ENCODE measurements around the gene SPIRE1.
"Not testable (repeated sequence)": the region's sequence is repeated elsewhere in the genome, so short reads cannot be mapped to it uniquely, and the experiment has no call there.

SPIRE1 gene

GRCh38 chr18:12645751-12646203 lies 12.1 kb downstream of the SPIRE1 start:
- DNase-seq: no peak

DNA sequence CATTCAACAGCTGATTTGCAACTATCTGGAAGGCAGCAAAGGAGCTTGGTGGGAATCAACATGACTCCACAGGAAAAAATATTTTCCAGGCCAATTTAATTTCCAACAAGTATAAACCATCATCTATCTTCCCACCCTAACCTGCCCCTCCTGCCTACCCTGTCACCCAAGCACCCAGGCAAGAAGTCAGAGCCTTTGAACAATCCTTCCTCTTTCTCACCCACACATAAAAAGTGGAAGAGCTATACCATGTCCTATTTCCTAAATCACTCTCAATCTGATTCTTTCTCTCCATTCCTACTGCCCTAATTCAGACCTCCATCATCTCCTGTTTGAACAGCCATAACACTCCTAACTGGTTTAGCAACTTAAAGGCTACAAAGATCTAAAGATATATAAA lies 12.7 kb downstream of the SPIRE1 start:
- DNase-seq: no peak

DNA sequence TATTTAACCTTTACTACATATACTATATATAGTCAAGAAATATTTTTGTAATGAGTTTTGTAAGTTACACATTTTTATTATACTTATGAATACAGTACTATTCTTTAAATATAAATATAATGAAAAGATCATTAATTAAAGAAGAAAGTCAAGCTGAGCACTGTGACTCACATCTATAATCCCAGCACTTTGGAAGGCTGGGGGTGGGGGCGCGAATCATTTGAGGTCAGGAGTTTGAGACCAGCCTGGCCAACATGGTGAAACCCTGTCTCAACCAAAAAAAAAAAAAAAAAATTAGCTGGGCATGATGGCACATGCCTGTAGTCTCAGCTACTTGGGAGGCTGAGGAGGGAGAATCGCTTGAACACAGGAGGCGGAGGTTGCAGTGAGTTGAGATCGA lies 14.2 kb downstream of the SPIRE1 start:
- DNase-seq: not testable (repeated sequence)

DNA sequence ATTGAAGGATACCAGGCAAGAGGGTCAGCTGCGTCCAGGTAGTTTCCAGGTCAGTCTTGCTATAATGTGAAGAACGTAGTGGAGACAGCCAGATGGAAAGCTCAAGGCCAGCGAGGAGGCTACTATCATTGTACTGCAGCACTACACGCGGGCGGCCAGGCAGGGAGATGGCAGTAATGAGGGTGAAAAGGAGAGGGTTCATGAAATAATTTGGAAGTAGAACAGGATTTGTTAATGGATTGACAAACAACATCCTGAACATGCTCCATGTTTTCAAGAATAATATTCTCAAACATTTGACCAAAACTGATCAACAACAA lies 17.1 kb downstream of the SPIRE1 start:
- DNase-seq: no peak

DNA sequence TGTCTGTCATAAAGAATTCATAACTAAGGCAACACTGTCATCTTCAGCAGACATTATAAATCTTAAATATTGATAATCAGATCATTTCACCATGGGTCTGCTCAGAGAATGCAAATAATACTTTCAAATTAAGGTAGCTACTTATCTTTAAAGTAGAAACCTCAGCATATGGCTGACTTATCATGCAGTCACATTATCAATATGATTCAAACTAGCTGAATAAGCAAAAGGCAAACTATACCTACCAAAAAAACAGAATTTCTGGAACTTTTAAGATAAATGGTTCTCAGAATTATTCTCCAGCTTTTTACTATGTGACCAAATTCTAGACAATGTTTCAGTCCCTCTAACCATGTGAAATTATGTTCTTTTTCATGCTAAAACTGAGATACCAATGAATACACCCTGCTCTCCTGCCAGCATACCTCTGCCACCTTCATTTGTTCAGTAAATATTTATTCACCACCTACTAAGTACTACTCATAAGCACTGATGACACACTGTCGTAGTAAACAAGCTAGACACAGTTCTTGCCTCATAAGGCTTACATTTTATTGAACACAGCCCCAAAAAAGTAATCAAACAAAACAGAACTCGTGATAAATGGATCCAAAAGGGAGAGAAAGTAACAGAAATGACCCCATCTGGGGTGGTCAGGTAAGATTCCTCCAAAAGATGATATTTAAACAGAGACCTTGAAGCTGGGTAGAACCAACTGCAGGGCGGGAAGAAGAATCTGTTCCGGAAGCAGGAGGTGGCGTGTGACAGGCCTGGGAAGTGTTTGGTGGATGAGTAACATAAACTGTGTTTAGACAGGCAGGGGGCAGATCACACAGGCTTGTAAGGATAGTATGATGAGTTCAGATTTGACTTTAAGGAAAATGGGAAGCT lies 17.7 kb downstream of the SPIRE1 start:
- DNase-seq: no peak

DNA sequence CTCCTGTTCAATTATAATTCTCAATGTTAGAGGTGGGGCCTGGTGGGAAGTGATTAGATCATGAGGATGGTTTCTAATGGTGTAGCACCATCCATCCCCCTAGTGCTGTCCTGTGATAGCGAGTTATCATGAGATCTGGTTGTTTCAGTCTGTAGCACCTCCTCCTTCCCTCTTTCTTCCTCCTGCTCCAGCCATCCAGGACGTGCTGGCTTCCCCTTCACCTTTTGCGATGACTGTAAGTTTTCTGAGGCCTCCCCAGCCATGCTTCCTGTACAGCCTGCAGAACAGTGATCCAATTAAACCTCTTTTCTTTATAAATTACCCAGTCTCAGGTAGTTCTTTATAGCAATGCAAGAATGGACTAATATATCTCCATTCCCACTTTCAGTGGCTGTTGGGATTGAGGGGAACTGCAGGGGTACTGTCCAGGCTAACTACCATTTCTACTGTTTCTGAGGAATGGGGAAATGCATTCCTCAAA lies 19.2 kb downstream of the SPIRE1 start:
- DNase-seq: no peak

- no peak for DNase-seq
Measured at GRCh38 chr18:12637901-12638643, 19.8 kb downstream of the SPIRE1 start.

DNA sequence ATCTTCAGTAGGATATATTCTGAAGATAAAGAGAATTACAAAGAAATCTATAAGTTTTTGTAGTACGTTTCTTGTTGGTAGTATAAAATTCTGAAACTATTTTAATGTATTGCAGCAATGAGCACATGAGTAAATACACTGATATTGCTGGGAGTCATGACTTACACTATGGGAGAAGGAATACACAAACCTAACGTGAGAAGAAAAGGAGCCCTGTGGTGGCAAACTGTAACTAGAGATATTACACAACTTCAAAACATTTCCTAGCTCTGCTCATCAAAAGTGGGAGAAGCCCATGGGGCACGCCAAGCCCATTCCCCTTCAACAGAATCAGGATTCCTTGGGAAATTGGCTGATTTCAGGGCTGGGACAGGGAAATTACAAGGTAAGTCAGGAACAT lies 20.5 kb downstream of the SPIRE1 start:
- no peak for DNase-seq

DNA sequence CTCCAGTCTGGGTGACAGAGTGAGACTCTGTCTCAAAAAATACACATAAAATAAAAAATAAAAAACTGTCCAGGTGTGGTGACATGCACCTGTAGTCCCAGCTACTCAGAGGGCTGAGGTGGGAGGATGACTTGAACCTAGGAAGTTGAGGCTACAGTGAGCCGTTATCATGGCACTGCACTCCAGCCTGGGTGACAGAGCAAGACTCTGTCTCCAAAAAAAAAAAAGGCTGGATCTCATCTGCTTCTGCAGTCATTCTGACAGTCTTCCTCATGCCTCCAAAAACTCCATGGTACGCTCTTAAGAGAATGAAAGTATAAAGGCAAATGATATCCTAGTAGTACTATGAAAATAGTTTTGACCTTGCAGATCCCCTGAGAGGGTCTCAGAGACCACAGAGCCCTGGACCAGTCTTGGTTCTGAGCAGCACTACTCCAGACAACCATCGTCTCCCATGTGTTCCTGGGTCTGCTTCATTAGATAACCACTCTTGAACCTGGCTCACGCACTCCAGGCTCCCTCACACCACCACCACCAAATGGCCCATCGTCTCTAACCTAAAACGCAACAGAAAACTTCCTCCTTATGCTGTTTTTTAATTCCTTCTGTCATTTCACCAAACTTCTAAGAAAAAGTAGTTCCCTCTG lies 26.0 kb downstream of the SPIRE1 start:
- DNase-seq: no peak

- no peak for DNase-seq
Measured at GRCh38 chr18:12630136-12630535, 27.8 kb downstream of the SPIRE1 start.

GRCh38 chr18:12628706-12629702 lies 28.9 kb downstream of the SPIRE1 start:
- no peak for DNase-seq

DNA sequence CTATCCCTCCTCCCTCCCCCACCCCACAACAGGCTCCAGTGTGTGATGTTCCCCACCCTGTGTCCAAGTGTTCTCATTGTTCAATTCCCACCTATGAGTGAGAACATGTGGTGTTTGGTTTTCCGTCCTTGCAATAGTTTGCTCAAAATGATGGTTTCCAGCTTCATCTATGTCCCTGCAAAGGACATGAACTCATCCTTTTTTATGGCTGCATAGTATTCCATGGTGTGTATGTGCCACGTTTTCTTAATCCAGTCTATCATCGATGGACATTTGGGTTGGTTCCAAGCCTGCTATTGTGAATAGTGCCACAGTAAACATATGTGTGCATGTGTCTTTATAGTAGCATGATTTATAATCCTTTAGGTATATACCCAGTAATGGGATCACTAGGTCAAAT lies 30.7 kb downstream of the SPIRE1 start:
- DNase-seq: not testable (repeated sequence)

DNA sequence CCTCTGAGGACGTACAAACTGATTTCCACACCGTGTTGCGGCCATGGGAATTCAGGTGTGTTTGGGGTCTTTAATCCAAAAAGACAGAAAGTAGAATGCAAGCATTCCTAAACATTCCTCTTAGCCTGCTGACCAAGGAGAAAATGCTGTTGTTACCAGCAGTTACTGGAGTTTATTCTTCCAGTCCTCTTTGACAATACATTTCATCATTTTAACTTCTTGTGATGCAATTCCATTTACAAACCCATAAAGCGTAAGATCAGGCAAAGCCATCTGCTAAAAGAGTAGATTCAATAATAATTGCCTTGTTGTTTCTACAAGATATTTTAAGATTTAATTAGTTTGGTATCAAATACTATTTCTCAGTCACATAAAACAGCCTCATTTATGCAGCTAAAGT lies 32.7 kb downstream of the SPIRE1 start:
- no peak for DNase-seq

- DNase-seq: no peak
Measured at GRCh38 chr18:12621742-12622306, 36.1 kb downstream of the SPIRE1 start.

- DNase-seq: no peak
Measured at GRCh38 chr18:12615748-12616147, 42.2 kb downstream of the SPIRE1 start.

DNA sequence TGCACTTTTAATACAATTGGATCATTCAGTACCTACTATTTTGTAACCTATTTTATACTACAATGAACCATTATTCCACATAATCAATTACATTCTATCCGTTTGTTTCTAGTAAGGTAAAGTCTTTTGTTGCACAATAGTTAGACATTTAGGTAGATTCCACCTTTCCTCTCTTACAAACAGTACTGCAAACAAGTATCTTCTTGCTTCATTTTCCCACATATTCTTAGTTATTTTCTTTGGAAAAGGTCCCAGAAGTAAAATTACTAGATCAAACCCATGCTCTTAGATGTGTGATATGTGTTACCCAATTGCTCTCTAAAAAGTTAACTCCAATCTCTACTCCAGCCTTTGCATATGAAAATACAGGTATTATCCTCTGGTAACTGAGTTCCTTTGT lies 49.6 kb downstream of the SPIRE1 start:
- DNase-seq: no peak

DNA sequence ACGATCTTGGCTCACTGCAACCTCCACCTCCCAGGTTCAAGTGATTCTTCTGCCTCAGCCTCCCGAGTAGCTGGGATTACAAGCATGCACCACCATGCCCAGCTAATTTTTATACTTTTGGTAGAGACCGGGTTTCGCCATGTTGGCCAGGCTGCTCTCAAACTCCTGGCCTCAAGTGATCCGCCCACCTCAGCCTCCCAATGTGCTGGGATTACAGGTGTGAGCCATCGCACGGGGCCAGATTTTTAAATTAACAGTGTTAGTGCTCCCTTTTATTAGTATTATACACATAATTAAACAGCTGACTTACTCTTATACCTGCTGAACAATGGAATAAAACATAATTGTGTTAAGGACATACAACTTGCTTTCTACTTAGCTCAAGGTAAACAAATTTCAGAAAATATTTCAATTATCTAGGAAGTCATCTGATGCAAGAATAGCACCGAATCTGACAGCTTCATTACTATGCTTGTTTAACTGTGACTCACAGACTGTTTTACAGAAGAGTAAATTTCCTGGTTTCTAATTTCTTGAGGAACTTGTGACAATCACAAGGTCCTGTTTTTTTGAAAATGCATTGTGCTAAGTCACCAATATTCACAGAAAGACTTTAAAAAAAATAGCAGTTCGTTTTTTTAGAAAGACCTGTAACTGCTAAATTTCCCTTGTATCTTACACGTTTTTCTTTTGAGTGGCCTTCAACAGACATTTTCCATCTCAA lies 51.2 kb downstream of the SPIRE1 start:
- no peak for DNase-seq

GRCh38 chr18:12604445-12605007 lies 53.4 kb downstream of the SPIRE1 start:
- DNase-seq: no peak

DNA sequence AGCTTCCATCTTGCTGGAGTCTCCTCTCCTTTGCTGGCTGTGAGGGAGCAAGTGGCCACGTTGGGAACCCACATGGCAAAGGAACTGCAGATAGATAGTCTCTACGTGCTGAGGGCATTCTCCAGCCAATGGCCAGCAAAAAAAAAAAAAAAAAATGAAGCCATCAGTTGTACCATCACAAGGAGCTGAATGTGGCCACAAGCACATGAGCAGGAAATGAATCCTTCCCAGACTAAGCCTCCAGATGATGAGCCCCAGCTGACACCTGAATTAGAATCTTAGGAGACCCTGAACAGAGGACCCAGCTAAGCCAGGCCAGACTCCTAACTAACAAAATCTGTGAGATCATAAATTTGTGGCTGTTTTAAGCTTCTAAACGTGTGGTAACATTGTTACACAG lies 57.9 kb downstream of the SPIRE1 start:
- DNase-seq: no peak

DNA sequence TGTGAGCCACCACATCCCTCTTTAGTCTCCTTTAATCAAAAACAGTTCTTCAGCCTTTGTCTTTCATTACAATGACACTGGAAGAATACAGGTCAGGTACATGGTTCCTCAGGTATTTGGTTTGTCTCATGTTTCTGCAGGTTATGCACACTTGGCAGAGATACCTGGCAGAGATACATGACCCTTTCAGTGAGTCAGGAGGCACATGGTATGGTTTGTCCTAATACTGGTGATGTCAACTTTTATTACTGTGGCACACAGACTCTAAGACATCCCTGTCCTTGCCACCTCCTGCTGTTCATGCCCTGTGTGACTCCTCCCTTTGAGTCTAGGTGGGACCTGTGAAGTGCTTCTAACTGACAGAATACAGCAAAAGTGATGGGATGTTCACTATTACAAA lies 58.4 kb downstream of the SPIRE1 start:
- no peak for DNase-seq

Measured in CD4-positive, alpha-beta T cell treated with Interleukin-21 for 1 hour (primary cell).